ENCODE results near the gene TMEM244. TPM values are rescaled to one million over a fixed set of nuclear protein-coding genes. Genes with fewer than 3 reads are reported as not detected.

TMEM244 gene
- total and polyA plus RNA-seq, 2 of the 4 experiments (the other 2 are of a cell fraction), result 0.21 to 0.36 TPM

GRCh38 chr6:129844118-129844891, 16.8 kb downstream of the TMEM244 start:
- DNase-seq (peak; percentile 89), ATAC-seq (ENCODE audit: low read depth) (peak; percentile 89)
- peaks cover 4% of the 10 kb centered on the region for H3K4me1 ChIP-seq (ENCODE audit: control insufficient read depth, insufficient read depth, low read length)
- POLR2A ChIA-PET (ENCODE audit: unreplicated experiment), result no interaction called here
- H4K91ac ChIP-seq (ENCODE audit: insufficient read depth, low read depth, low read length), result no peak overlapping the region; the same call in 1 of the 2 replicates
- H4K8ac ChIP-seq (ENCODE audit: low read depth in 2 of 2, low read length in 2 of 2), result peak overlapping the region in 1 of 2 experiments; percentile 53; a peak in 2 of 4 replicates
- no peaks in the 10 kb centered on the region for H3K79me1 ChIP-seq (ENCODE audit: low read depth in 1 of 2, low read length in 2 of 2)
- H2BK5ac ChIP-seq (ENCODE audit: low read depth, low read length, poor library complexity, severe bottlenecking), result peak overlapping the region; percentile 54
- H2AFZ ChIP-seq (replicated peaks; ENCODE audit: low read length, poor library complexity), result peak overlapping the region; percentile 24
- H2BK15ac ChIP-seq (ENCODE audit: low read depth, low read length), result peak overlapping the region; percentile 54; the same call in 1 of the 3 replicates
- no peaks in the 10 kb centered on the region for H3K9me1 ChIP-seq (ENCODE audit: insufficient read depth, low read length)
- no peak for TF ChIP-seq CTCF (conservative IDR thresholded peaks at IDR 0.05; ENCODE audit: low read depth, low read length)
- TF ChIP-seq RCOR1 (IDR thresholded peaks at IDR 0.05; ENCODE audit: insufficient replicate concordance, low read length), result no peak
- peak; percentile 92 for TF ChIP-seq BHLHE40 (IDR thresholded peaks at IDR 0.05; ENCODE audit: low read depth, low read length)
- no peaks in the 10 kb centered on the region for H3K27me3 ChIP-seq (ENCODE audit: control insufficient read depth, insufficient read depth, low read length)
- 0 out of 2 replicates have a peak overlapping the region, but pooled peaks have one; percentile 1 for H3K14ac ChIP-seq (replicated peaks; ENCODE audit: low read depth, low read length)
- dilution Hi-C loops (cut with HindIII; ENCODE audit: low sequenced_read_pairs, unreplicated experiment) (no loop called here), in situ Hi-C loops (cut with MboI; ENCODE audit: low sequenced_read_pairs) (no loop called here), intact Hi-C loops (cut with micrococcal nuclease) (no loop called here)
- H3K9ac ChIP-seq (ENCODE audit: low read depth, low read length), result no peak overlapping the region
- no peak overlapping the region for H4K5ac ChIP-seq (ENCODE audit: low read depth, low read length)
- H3K36me3 ChIP-seq (ENCODE audit: control insufficient read depth, insufficient read depth, low read length), result no peaks in the 10 kb centered on the region
- peak overlapping the region; percentile 27 for H3K4me2 ChIP-seq (ENCODE audit: low read depth, low read length)
- H3K18ac ChIP-seq (ENCODE audit: low read depth, low read length), result no peak overlapping the region
- peak overlapping the region; percentile 22; the same call in 1 of the 2 replicates for H3K4ac ChIP-seq (ENCODE audit: low read depth, low read length)
- no peaks in the 10 kb centered on the region for H4K20me1 ChIP-seq (ENCODE audit: insufficient read depth, low read length)
- peak overlapping the region; percentile 36 for H2BK120ac ChIP-seq (ENCODE audit: low read depth, low read length)
- BruUV-seq (replicated peaks), result no TSS peak
- no peaks in the 10 kb centered on the region for H3K9me3 ChIP-seq (ENCODE audit: control insufficient read depth, insufficient read depth, low read length)
- peak overlapping the region; percentile 24; the same call in 1 of the 2 replicates for H2AK5ac ChIP-seq (ENCODE audit: low read depth, low read length)
- no peak overlapping the region for H3K23ac ChIP-seq (ENCODE audit: low read depth, low read length)
- no peak overlapping the region for H2AK9ac ChIP-seq (replicated peaks; ENCODE audit: low read depth, low read length, poor library complexity)
- H2BK20ac ChIP-seq (ENCODE audit: low read depth, low read length), result peak overlapping the region; percentile 19
- no CpG with 5 or more reads among the region's 10 CpGs for WGBS, 2 experiments (ENCODE audit: extremely low coverage in 2 of 2, insufficient read length in 1 of 2)
- H3K27ac ChIP-seq (ENCODE audit: insufficient read depth, low read length), result no peak overlapping the region
- no peak overlapping the region for H3K4me3 ChIP-seq (ENCODE audit: insufficient read depth, low read depth, low read length)
- CTCF ChIA-PET, result interaction anchor here (1.0 kb wide), 1 partner anchor 58 kb away, joined by 3 read pairs; no protein-coding TSS in a partner anchor
- 0 out of 2 replicates have a peak overlapping the region, but pooled peaks have one; percentile 24 for H3K56ac ChIP-seq (ENCODE audit: extremely low read depth, insufficient read depth, low read length)

All from IMR-90 (cell line).